SU-DHL-6 (cell line): Measurements from ENCODE around the gene CUL7.

Source experiments
- EZH2phosphoT487 ChIP-seq: fragments of 200-600 bp; sonication (generic), shearing (Covaris generic); conservative IDR thresholded peaks from 2 replicates; pipeline ENCODE4 v1.6.1; 2018; ENCODE audit warnings: mild to moderate bottlenecking, antibody characterized with exemption, low read length, moderate library complexity, mixed read lengths
- TF ChIP-seq, protein P1 (sequence below): fragments of 200-600 bp; sonication (generic); IDR thresholded peaks from one replicate; pipeline ENCODE4 v1.5.1; 2017; ENCODE audit warnings: antibody characterized with exemption, mild to moderate bottlenecking, low read length, moderate library complexity; ENCODE audit not compliant: insufficient read depth, poor library complexity, severe bottlenecking

DNA sequence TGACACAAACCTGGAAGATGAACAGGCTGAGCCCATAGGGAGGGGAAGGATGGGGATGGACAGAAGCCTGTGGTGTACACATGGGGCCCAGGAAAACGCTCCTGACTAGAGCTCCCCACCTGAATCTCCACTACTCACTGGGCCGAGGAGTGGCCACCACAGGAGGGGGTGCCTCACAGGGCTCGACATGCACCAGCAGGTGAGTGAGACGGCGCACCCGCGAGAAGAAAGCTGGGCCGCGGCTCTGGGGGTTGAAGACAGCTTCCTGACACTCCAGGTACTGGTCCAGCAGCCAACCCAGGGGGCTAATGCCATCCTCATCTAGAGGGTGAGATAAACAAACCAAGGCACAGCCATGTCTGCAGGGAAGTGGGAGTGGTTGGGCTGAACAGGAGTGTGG, 10.3 kb downstream of the CUL7 start:
- TF ChIP-seq, protein P1, sequence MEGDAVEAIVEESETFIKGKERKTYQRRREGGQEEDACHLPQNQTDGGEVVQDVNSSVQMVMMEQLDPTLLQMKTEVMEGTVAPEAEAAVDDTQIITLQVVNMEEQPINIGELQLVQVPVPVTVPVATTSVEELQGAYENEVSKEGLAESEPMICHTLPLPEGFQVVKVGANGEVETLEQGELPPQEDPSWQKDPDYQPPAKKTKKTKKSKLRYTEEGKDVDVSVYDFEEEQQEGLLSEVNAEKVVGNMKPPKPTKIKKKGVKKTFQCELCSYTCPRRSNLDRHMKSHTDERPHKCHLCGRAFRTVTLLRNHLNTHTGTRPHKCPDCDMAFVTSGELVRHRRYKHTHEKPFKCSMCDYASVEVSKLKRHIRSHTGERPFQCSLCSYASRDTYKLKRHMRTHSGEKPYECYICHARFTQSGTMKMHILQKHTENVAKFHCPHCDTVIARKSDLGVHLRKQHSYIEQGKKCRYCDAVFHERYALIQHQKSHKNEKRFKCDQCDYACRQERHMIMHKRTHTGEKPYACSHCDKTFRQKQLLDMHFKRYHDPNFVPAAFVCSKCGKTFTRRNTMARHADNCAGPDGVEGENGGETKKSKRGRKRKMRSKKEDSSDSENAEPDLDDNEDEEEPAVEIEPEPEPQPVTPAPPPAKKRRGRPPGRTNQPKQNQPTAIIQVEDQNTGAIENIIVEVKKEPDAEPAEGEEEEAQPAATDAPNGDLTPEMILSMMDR = no peak
- TF ChIP-seq EZH2phosphoT487 = no peak
